Stomach smooth muscle (tissue), 2 donors: Measurements from ENCODE around the gene AAGAB.

ENCODE experiments used
- H3K27ac ChIP-seq: one replicate; pipeline ENCODE4 v1.7.0; 2013; ENCODE audit warnings: mild to moderate bottlenecking, low read length, inconsistent platforms
- H3K27me3 ChIP-seq, 2 donors: one replicate each; pipeline ENCODE4 v1.7.0; 2013; ENCODE audit warnings: low read length in 2 of 2; ENCODE audit not compliant: insufficient read depth in 2 of 2, control insufficient read depth in 1 of 2
- H3K36me3 ChIP-seq, 2 donors: one replicate each; pipeline ENCODE4 v1.7.0; 2013; ENCODE audit warnings: low read length in 2 of 2; ENCODE audit not compliant: control insufficient read depth in 2 of 2, insufficient read depth in 2 of 2
- H3K4me1 ChIP-seq: one replicate; pipeline ENCODE4 v1.7.0; 2013; ENCODE audit warnings: low read length; ENCODE audit not compliant: control insufficient read depth, insufficient read depth
- H3K4me3 ChIP-seq, 2 donors: one replicate each; pipeline ENCODE4 v1.7.0; 2013; ENCODE audit warnings: low read length in 2 of 2
- H3K9ac ChIP-seq, 2 donors: one replicate each; pipeline ENCODE4 v1.7.0; 2013; ENCODE audit warnings: low read length in 2 of 2, mild to moderate bottlenecking in 1 of 2
- H3K9me3 ChIP-seq, 2 donors: one replicate each; pipeline ENCODE4 v1.7.0; 2013; ENCODE audit warnings: low read length in 2 of 2; ENCODE audit not compliant: control insufficient read depth in 2 of 2
- donor health status: healthy.
- donor health status: Pancreatic carcinoma.

Gene AAGAB

GRCh38 chr15:67196672-67197363, 57.6 kb downstream of the AAGAB start:
- peaks cover 4 to 10% of the 10 kb centered on the region in 2 donors for H3K36me3 ChIP-seq
- H3K9ac ChIP-seq, result no peak overlapping the region
- H3K27ac ChIP-seq, result no peak overlapping the region
- H3K9me3 ChIP-seq, result no peaks in the 10 kb centered on the region
- H3K4me3 ChIP-seq, result no peak overlapping the region
- no peaks in the 10 kb centered on the region for H3K27me3 ChIP-seq
- peaks cover 25% of the 10 kb centered on the region for H3K4me1 ChIP-seq

- H3K36me3 ChIP-seq, result peaks cover 5 to 14% of the 10 kb centered on the region in 2 donors
- no peak overlapping the region for H3K27ac ChIP-seq
- no peaks in the 10 kb centered on the region for H3K27me3 ChIP-seq
- peaks cover 25% of the 10 kb centered on the region for H3K4me1 ChIP-seq
- H3K4me3 ChIP-seq, result no peak overlapping the region
- H3K9ac ChIP-seq, result no peak overlapping the region
- H3K9me3 ChIP-seq, result no peaks in the 10 kb centered on the region
Observed at GRCh38 chr15:67196222-67196621, 58.2 kb downstream of the AAGAB start.

GRCh38 chr15:67195305-67195704, 59.2 kb downstream of the AAGAB start:
- H3K4me1 ChIP-seq, result peaks cover 29% of the 10 kb centered on the region

GRCh38 chr15:67194171-67195114, 60.0 kb downstream of the AAGAB start:
- Histone ChIP-seq H3K27me3 (no peaks in the 10 kb centered on the region), H3K4me1 (peaks cover 34% of the 10 kb centered on the region), H3K36me3 (peaks cover 17 to 23% of the 10 kb centered on the region in 2 donors), H3K27ac (peak overlapping the region; percentile 24), H3K9me3 (no peaks in the 10 kb centered on the region), H3K4me3 (no peak overlapping the region), H3K9ac (no peak overlapping the region)

More at GRCh38 chr15:67195305-67195704, 59.2 kb downstream of the AAGAB start:
- peaks cover 12 to 19% of the 10 kb centered on the region in 2 donors for H3K36me3 ChIP-seq
- no peaks in the 10 kb centered on the region for H3K27me3 ChIP-seq
- no peak overlapping the region for H3K27ac ChIP-seq
- H3K9me3 ChIP-seq, result no peaks in the 10 kb centered on the region
- H3K4me3 ChIP-seq, result no peak overlapping the region
- H3K9ac ChIP-seq, result no peak overlapping the region

- Histone ChIP-seq H3K4me3 (no peak overlapping the region), H3K4me1 (peaks cover 42% of the 10 kb centered on the region), H3K27ac (peak overlapping the region; percentile 46), H3K27me3 (no peaks in the 10 kb centered on the region), H3K36me3 (peaks cover 19 to 23% of the 10 kb centered on the region in 2 donors), H3K9ac (no peak overlapping the region), H3K9me3 (no peaks in the 10 kb centered on the region)
Observed at GRCh38 chr15:67193223-67193990, 61.1 kb downstream of the AAGAB start.

GRCh38 chr15:67192185-67192820, 62.2 kb downstream of the AAGAB start:
- peak overlapping the region; percentile 46 for H3K27ac ChIP-seq
- H3K4me3 ChIP-seq, result no peak overlapping the region
- H3K36me3 ChIP-seq, result peaks cover 23 to 28% of the 10 kb centered on the region in 2 donors
- H3K9me3 ChIP-seq, result no peaks in the 10 kb centered on the region
- no peak overlapping the region for H3K9ac ChIP-seq
- H3K4me1 ChIP-seq, result peaks cover 51% of the 10 kb centered on the region
- H3K27me3 ChIP-seq, result no peaks in the 10 kb centered on the region

GRCh38 chr15:67190813-67191212, 63.6 kb downstream of the AAGAB start:
- peaks cover 24 to 28% of the 10 kb centered on the region in 2 donors for H3K36me3 ChIP-seq
- no peaks in the 10 kb centered on the region for H3K9me3 ChIP-seq
- H3K9ac ChIP-seq, result no peak overlapping the region
- no peaks in the 10 kb centered on the region for H3K27me3 ChIP-seq
- H3K4me3 ChIP-seq, result no peak overlapping the region
- no peak overlapping the region for H3K27ac ChIP-seq
- H3K4me1 ChIP-seq, result peaks cover 60% of the 10 kb centered on the region

GRCh38 chr15:67190326-67190725, 64.1 kb downstream of the AAGAB start:
- Histone ChIP-seq H3K9ac (no peak overlapping the region), H3K27me3 (no peaks in the 10 kb centered on the region), H3K27ac (peak overlapping the region; percentile 69), H3K4me1 (peaks cover 64% of the 10 kb centered on the region), H3K4me3 (no peak overlapping the region), H3K9me3 (no peaks in the 10 kb centered on the region), H3K36me3 (peaks cover 24 to 28% of the 10 kb centered on the region in 2 donors)

GRCh38 chr15:67189326-67190051, 65.0 kb downstream of the AAGAB start:
- H3K9ac ChIP-seq, result no peak overlapping the region
- H3K4me1 ChIP-seq, result peaks cover 63% of the 10 kb centered on the region
- H3K36me3 ChIP-seq, result peaks cover 28 to 30% of the 10 kb centered on the region in 2 donors
- H3K27ac ChIP-seq, result peak overlapping the region; percentile 69
- no peaks in the 10 kb centered on the region for H3K27me3 ChIP-seq
- no peak overlapping the region for H3K4me3 ChIP-seq
- no peaks in the 10 kb centered on the region for H3K9me3 ChIP-seq
